Skeletal muscle tissue (tissue), 4 donors: Measurements from ENCODE around the gene PTPRS. TPM values are rescaled to one million over a fixed set of nuclear protein-coding genes. Genes with fewer than 3 reads are reported as not detected.

Source experiments
- H3K27ac ChIP-seq: one replicate; pipeline ENCODE4 v1.7.0; 2013; ENCODE audit warnings: mild to moderate bottlenecking, low read depth, low read length, inconsistent platforms
- H3K27me3 ChIP-seq, 3 donors: one replicate each; pipeline ENCODE4 v1.7.0; 2013; ENCODE audit warnings: low read length in 3 of 3; ENCODE audit not compliant: control insufficient read depth in 3 of 3, insufficient read depth in 3 of 3
- H3K36me3 ChIP-seq, 3 donors: one replicate each; pipeline ENCODE4 v1.7.0; 2013; ENCODE audit warnings: low read length in 3 of 3; ENCODE audit not compliant: control insufficient read depth in 3 of 3, insufficient read depth in 3 of 3
- H3K4me1 ChIP-seq, 3 donors: one replicate each; pipeline ENCODE4 v1.7.0; 2013; ENCODE audit warnings: low read length in 3 of 3, mild to moderate bottlenecking in 3 of 3; ENCODE audit not compliant: control insufficient read depth in 3 of 3, insufficient read depth in 3 of 3
- H3K4me3 ChIP-seq, 3 donors: one replicate each; pipeline ENCODE4 v1.7.0; 2013; ENCODE audit warnings: low read length in 3 of 3
- H3K9ac ChIP-seq, 3 donors: one replicate each; pipeline ENCODE4 v1.7.0; 2013; ENCODE audit warnings: low read length in 3 of 3, mild to moderate bottlenecking in 3 of 3, moderate library complexity in 2 of 3, low read depth in 1 of 3
- H3K9me3 ChIP-seq, 3 donors: one replicate each; pipeline ENCODE4 v1.7.0; 2013; ENCODE audit warnings: low read length in 3 of 3; ENCODE audit not compliant: control insufficient read depth in 3 of 3
- total RNA-seq: library from RNA; depleted of rRNA; stranded (reverse); fragments of >200 nt; gene quantifications from one replicate; pipeline ENCODE4 v1.2.3, GENCODE V29; 2014
- donor health status: Osteomylitis.

The PTPRS gene
- total RNA-seq, 1 donor from 2014 or later = 79.9 TPM

- Histone ChIP-seq H3K4me3 (peak overlapping the region; percentile 75 to 83 (median 79)), H3K27ac (peak overlapping the region; percentile 47), H3K9me3 (no peaks in the 10 kb centered on the region), H3K36me3 (no peaks in the 10 kb centered on the region), H3K4me1 (peaks cover 34 to 52% (median 44%) of the 10 kb centered on the region in 3 donors), H3K9ac (peak overlapping the region; percentile 74 to 83 (median 76)), H3K27me3 (peaks cover 0 to 3% (median 0%) of the 10 kb centered on the region in 3 donors)
Observed at GRCh38 chr19:5292453-5292821, 48.2 kb downstream of the PTPRS start.

GRCh38 chr19:5291588-5292193 lies 48.9 kb downstream of the PTPRS start:
- Histone ChIP-seq H3K9me3 (no peaks in the 10 kb centered on the region), H3K4me3 (peak overlapping the region; percentile 75 to 83 (median 79)), H3K27me3 (peaks cover 0 to 3% (median 0%) of the 10 kb centered on the region in 3 donors), H3K27ac (no peak overlapping the region), H3K4me1 (peaks cover 38 to 58% (median 44%) of the 10 kb centered on the region in 3 donors), H3K9ac (peak overlapping the region; percentile 74 to 83 (median 76)), H3K36me3 (no peaks in the 10 kb centered on the region)

Other genes starting within 250 kb of the PTPRS start
- gene ZNRF4, start 114.6 kb upstream of the PTPRS start, total RNA-seq = not detected
- not detected for gene TINCR, start 227.1 kb upstream of the PTPRS start, total RNA-seq